CD4-positive, alpha-beta T cell (primary cell): Measurements from ENCODE around the gene KIF26B. TPM values are rescaled to one million over a fixed set of nuclear protein-coding genes. Genes with fewer than 3 reads are reported as not detected.

Experiments used
- ATAC-seq: fragments of 200-7000 bp; cut with Tn5 transposase; one replicate; pipeline ENCODE4 v1.10.0; 2022; ENCODE audit warnings: mild to moderate bottlenecking; ENCODE audit not compliant: poor library complexity
- CTCF ChIA-PET: fragments of 350-600 bp; sonication (Branson Sonifier 250); formaldehyde crosslinking; loops from one replicate; lab custom pipeline; 2021; ENCODE audit warnings: antibody characterized with exemption, inconsistent platforms; lab: Charles Lee
- POLR2A ChIA-PET: fragments of 350-600 bp; sonication (Branson Sonifier 250); formaldehyde crosslinking; loops from one replicate; lab custom pipeline; 2021; ENCODE audit warnings: antibody characterized with exemption, inconsistent platforms; lab: Charles Lee
- DNase-seq, 14 experiments: peaks; one replicate each; pipeline ENCODE4 v3.0.0-alpha.2; 2013 to 2020; ENCODE audit warnings: mixed read lengths in 2 of 14
- H3K27ac ChIP-seq, 2 donors: one replicate each; pipeline versions ENCODE4 v1.5.1 to v1.7.0; 2013; ENCODE audit warnings: low read length in 2 of 2, low read depth in 1 of 2, mild to moderate bottlenecking in 1 of 2
- H3K27me3 ChIP-seq, 2 experiments: 1 replicate in 1 of 2; 2 replicates in 1 of 2; pipeline versions ENCODE4 v1.6.1 to v1.7.0; 2013; ENCODE audit warnings: low read length in 2 of 2, control low read depth in 1 of 2, mild to moderate bottlenecking in 1 of 2, moderate library complexity in 1 of 2; ENCODE audit not compliant: insufficient read depth in 2 of 2, control insufficient read depth in 1 of 2
- H3K36me3 ChIP-seq: one replicate; pipeline ENCODE4 v1.6.1; 2013; ENCODE audit warnings: low read length, control low read depth; ENCODE audit not compliant: insufficient read depth
- H3K4me1 ChIP-seq: one replicate; pipeline ENCODE4 v1.6.1; 2013; ENCODE audit warnings: low read length, control low read depth; ENCODE audit not compliant: insufficient read depth
- H3K4me3 ChIP-seq: one replicate; pipeline ENCODE4 v1.5.1; 2013; ENCODE audit warnings: mild to moderate bottlenecking, low read length, moderate library complexity
- H3K9me3 ChIP-seq, 2 experiments: 1 replicate in 1 of 2; 2 replicates in 1 of 2; pipeline versions ENCODE4 v1.6.1 to v1.7.0; 2013; ENCODE audit warnings: low read length in 2 of 2, mild to moderate bottlenecking in 2 of 2, control low read depth in 1 of 2, moderate library complexity in 1 of 2; ENCODE audit not compliant: control insufficient read depth in 1 of 2, insufficient read depth in 1 of 2
- H3K27ac Mint-ChIP-seq: one replicate; pipeline ENCODE4 v1.8.0; 2020; ENCODE audit warnings: mixed read lengths
- H3K27me3 Mint-ChIP-seq: one replicate; pipeline ENCODE4 v1.8.0; 2021; ENCODE audit warnings: mixed read lengths
- H3K36me3 Mint-ChIP-seq: one replicate; pipeline ENCODE4 v1.8.0; 2021; ENCODE audit warnings: low read depth, mixed read lengths
- H3K4me1 Mint-ChIP-seq: one replicate; pipeline ENCODE4 v1.8.0; 2021; ENCODE audit warnings: low read depth, mixed read lengths
- H3K4me3 Mint-ChIP-seq: one replicate; pipeline ENCODE4 v1.8.0; 2020; ENCODE audit warnings: mild to moderate bottlenecking, mixed read lengths
- H3K9me3 Mint-ChIP-seq: one replicate; pipeline ENCODE4 v1.8.0; 2020; ENCODE audit warnings: mixed read lengths
- intact Hi-C, 2 experiments: fragments of 100-400 bp; cut with DNase I in 1 of 2; cut with micrococcal nuclease in 1 of 2; formaldehyde crosslinking; loops; one replicate each; pipeline versions ENCODE4 v1.15.1 to v1.9.0; 2023 to 2025; cut with DNase I, micrococcal nuclease
- total RNA-seq, 174 experiments: library from RNA in 2 of 174; stranded (reverse) in 2 of 174; gene quantifications; one replicate each; pipeline ENCODE4 v1.2.3 and lab custom pipeline; 2021 to 2026
- TF ChIP-seq, protein P1 (sequence below): fragments of 200-600 bp; IDR thresholded peaks from one replicate; pipeline ENCODE4 v1.8.0; 2022; ENCODE audit warnings: antibody characterized with exemption, mild to moderate bottlenecking

KIF26B gene
- total RNA-seq, 2 experiments from 2014 or later = 0.03 TPM; not detected in 1

DNA sequence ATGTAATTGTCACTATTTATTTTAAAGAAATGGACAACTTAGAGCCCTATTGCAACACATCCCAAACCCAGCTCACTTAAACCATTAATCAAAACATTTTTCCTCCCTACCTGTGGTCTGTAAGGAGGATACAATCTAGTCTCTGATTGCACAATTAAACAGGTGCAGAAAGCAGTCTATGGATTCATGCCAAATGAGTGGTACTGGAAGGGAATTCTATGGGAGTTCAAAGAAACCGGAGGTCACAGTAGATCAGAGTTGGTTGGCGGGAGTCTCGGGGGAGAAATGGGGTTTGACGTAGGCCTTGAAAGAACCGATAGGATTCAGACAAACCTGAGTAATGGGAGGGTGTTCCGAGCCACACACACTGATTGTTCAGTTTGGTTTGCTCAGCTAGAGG, 314.9 kb downstream of the KIF26B start:
- Histone ChIP-seq H3K4me3 (no peak overlapping the region), H3K27ac (no peak overlapping the region), H3K36me3 (no peaks in the 10 kb centered on the region), H3K9me3 (peaks cover 0 to 5% of the 10 kb centered on the region in 2 experiments), H3K4me1 (no peaks in the 10 kb centered on the region), H3K27me3 (no peaks in the 10 kb centered on the region)
- CTCF ChIA-PET = no interaction called here
- no peak for DNase-seq
- Mint-ChIP-seq H3K9me3 (no peaks in the 10 kb centered on the region), H3K27me3 (no peaks in the 10 kb centered on the region), H3K36me3 (no peaks in the 10 kb centered on the region), H3K27ac (no peak overlapping the region), H3K4me1 (no peaks in the 10 kb centered on the region), H3K4me3 (no peak overlapping the region)
- intact Hi-C loops = no loop called here
- no peak for ATAC-seq
- TF ChIP-seq, protein P1, sequence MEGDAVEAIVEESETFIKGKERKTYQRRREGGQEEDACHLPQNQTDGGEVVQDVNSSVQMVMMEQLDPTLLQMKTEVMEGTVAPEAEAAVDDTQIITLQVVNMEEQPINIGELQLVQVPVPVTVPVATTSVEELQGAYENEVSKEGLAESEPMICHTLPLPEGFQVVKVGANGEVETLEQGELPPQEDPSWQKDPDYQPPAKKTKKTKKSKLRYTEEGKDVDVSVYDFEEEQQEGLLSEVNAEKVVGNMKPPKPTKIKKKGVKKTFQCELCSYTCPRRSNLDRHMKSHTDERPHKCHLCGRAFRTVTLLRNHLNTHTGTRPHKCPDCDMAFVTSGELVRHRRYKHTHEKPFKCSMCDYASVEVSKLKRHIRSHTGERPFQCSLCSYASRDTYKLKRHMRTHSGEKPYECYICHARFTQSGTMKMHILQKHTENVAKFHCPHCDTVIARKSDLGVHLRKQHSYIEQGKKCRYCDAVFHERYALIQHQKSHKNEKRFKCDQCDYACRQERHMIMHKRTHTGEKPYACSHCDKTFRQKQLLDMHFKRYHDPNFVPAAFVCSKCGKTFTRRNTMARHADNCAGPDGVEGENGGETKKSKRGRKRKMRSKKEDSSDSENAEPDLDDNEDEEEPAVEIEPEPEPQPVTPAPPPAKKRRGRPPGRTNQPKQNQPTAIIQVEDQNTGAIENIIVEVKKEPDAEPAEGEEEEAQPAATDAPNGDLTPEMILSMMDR = no peak
- POLR2A ChIA-PET = no interaction called here

DNA sequence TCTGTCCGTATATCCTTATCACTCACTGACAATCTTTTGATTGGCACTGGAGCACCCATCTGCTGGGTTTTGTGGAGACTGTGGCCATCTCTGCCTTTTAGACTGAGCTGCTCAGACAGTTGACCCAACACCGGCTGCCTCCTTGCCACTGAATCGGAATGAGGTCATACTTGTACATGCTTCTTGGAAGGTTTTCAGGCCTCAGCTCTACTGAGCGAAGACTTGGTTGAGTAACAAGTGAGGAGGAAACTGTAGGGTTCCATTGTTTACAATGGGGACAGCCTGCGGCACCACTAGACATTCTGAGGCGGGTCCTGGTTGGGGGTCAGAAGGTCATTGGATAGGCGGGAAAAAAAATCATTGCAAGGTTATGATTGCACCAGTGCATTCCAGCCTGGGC, 320.3 kb downstream of the KIF26B start:
- H3K36me3 Mint-ChIP-seq = no peaks in the 10 kb centered on the region
- ATAC-seq = no peak

DNA sequence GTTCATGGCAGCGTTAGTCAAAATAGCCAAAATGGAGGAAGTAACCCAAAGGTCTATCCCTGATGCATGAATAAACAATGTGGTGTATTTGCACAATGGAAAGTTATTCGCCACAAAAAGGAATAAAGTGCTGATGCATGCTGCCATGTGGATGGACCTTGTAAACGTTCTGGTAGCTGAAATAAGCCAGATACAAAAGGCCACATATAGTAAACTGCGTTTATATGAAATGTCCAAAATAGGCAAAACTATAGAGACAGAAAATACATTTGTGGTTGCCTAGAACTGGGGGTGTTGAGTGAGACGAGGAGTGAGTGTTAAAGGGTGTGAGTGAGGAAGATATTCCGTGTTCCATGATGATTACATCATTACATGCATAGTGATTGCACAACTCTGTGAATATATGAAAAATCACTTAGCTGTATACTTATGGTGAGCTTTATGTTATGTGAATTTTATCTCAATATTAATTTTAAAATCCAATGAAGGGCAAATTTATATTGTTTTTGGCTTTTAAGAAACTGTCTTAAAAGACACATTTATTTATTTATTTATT, 321.3 kb downstream of the KIF26B start:
- H3K4me3 ChIP-seq = no peak overlapping the region
- Mint-ChIP-seq H3K4me3 (no peak overlapping the region), H3K4me1 (no peaks in the 10 kb centered on the region), H3K27me3 (no peaks in the 10 kb centered on the region), H3K27ac (no peak overlapping the region), H3K9me3 (no peaks in the 10 kb centered on the region), H3K36me3 (no peaks in the 10 kb centered on the region)
- no peaks in the 10 kb centered on the region for H3K36me3 ChIP-seq
- ChIA-PET POLR2A (no interaction called here), CTCF (no interaction called here)
- ATAC-seq (no peak), DNase-seq (no peak)
- intact Hi-C loops = no loop called here
- no peaks in the 10 kb centered on the region for H3K4me1 ChIP-seq
- TF ChIP-seq, protein P1 = no peak
- H3K27me3 ChIP-seq = no peaks in the 10 kb centered on the region
- no peak overlapping the region for H3K27ac ChIP-seq
- H3K9me3 ChIP-seq = no peaks in the 10 kb centered on the region

More for the DNA sequence above, 320.3 kb downstream of the KIF26B start:
- no peaks in the 10 kb centered on the region for H3K27me3 ChIP-seq
- H3K27ac ChIP-seq = no peak overlapping the region
- no peak overlapping the region for H3K4me3 ChIP-seq
- CTCF ChIA-PET = no interaction called here
- TF ChIP-seq, protein P1 = no peak
- H3K36me3 ChIP-seq = no peaks in the 10 kb centered on the region
- no peaks in the 10 kb centered on the region for H3K9me3 Mint-ChIP-seq
- no peak for DNase-seq
- POLR2A ChIA-PET = no interaction called here
- no peaks in the 10 kb centered on the region for H3K4me1 Mint-ChIP-seq
- intact Hi-C loops = no loop called here
- H3K27ac Mint-ChIP-seq = no peak overlapping the region
- H3K4me3 Mint-ChIP-seq = no peak overlapping the region
- no peaks in the 10 kb centered on the region for H3K27me3 Mint-ChIP-seq
- H3K9me3 ChIP-seq = no peaks in the 10 kb centered on the region
- no peaks in the 10 kb centered on the region for H3K4me1 ChIP-seq
